Fibroblast of skin of scalp (primary cell): Measurements from ENCODE around the gene USP32.

Experiments used
- DNase-seq: peaks from one replicate; pipeline ENCODE4 v3.0.0-alpha.2; 2013

USP32 gene

GRCh38 chr17:60169921-60170817, 221.8 kb downstream of the USP32 start:
- peak; percentile 74 for DNase-seq

GRCh38 chr17:60168654-60169053, 223.3 kb downstream of the USP32 start:
- DNase-seq = no peak

GRCh38 chr17:60167065-60167741, 224.7 kb downstream of the USP32 start:
- no peak for DNase-seq

- DNase-seq = no peak
These were observed 226.0 kb downstream of the USP32 start for GRCh38 chr17:60165971-60166370.

GRCh38 chr17:60165223-60165622, 226.7 kb downstream of the USP32 start:
- DNase-seq = no peak

- DNase-seq = no peak
These were observed 227.2 kb downstream of the USP32 start for GRCh38 chr17:60164697-60165096.

- DNase-seq = no peak
These were observed 227.8 kb downstream of the USP32 start for GRCh38 chr17:60164164-60164563.

- DNase-seq = no peak
These were observed 228.7 kb downstream of the USP32 start for GRCh38 chr17:60163108-60163784.

- DNase-seq = no peak
These were observed 230.2 kb downstream of the USP32 start for GRCh38 chr17:60161598-60162330.

- no peak for DNase-seq
These were observed 231.0 kb downstream of the USP32 start for GRCh38 chr17:60160829-60161501.

GRCh38 chr17:60159479-60159866, 232.5 kb downstream of the USP32 start:
- DNase-seq = no peak

- DNase-seq = no peak
These were observed 233.0 kb downstream of the USP32 start for GRCh38 chr17:60158751-60159478.

- no peak for DNase-seq
These were observed 234.4 kb downstream of the USP32 start for GRCh38 chr17:60157487-60158040.

GRCh38 chr17:60156746-60157145, 235.2 kb downstream of the USP32 start:
- no peak for DNase-seq

- no peak for DNase-seq
These were observed 236.1 kb downstream of the USP32 start for GRCh38 chr17:60155815-60156214.

GRCh38 chr17:60155427-60155814, 236.5 kb downstream of the USP32 start:
- no peak for DNase-seq

GRCh38 chr17:60154616-60155426, 237.1 kb downstream of the USP32 start:
- peak; percentile 83 for DNase-seq

GRCh38 chr17:60153606-60154390, 238.1 kb downstream of the USP32 start:
- peak; percentile 43 for DNase-seq

GRCh38 chr17:60151355-60151754, 240.6 kb downstream of the USP32 start:
- no peak for DNase-seq
